Measurements from ENCODE around the gene GEN1.

Gene GEN1

DNA sequence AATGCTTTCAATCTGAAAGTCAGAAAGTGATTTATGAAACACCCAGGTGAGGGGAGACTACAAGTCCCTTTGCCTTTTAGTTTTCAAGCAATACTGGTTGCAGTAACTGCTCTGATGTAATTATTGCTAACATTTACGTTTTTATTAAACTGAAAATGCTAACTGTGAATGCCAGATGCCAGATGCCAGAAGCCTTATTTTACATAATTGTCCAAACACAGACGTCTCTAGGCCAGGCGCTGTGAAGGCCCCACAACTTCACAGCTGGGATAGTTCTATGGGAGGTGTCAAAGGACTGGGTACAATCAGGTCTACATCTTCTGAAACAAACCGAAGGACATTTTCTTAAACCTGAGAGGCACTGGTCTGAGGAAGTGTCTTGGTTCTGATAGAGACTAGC lies 34.8 kb downstream of the GEN1 start:
- no peak overlapping the region for H3K27ac ChIP-seq
- TF ChIP-seq, protein P1, sequence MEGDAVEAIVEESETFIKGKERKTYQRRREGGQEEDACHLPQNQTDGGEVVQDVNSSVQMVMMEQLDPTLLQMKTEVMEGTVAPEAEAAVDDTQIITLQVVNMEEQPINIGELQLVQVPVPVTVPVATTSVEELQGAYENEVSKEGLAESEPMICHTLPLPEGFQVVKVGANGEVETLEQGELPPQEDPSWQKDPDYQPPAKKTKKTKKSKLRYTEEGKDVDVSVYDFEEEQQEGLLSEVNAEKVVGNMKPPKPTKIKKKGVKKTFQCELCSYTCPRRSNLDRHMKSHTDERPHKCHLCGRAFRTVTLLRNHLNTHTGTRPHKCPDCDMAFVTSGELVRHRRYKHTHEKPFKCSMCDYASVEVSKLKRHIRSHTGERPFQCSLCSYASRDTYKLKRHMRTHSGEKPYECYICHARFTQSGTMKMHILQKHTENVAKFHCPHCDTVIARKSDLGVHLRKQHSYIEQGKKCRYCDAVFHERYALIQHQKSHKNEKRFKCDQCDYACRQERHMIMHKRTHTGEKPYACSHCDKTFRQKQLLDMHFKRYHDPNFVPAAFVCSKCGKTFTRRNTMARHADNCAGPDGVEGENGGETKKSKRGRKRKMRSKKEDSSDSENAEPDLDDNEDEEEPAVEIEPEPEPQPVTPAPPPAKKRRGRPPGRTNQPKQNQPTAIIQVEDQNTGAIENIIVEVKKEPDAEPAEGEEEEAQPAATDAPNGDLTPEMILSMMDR (conservative IDR thresholded peaks at IDR 0.05) = no peak

DNA sequence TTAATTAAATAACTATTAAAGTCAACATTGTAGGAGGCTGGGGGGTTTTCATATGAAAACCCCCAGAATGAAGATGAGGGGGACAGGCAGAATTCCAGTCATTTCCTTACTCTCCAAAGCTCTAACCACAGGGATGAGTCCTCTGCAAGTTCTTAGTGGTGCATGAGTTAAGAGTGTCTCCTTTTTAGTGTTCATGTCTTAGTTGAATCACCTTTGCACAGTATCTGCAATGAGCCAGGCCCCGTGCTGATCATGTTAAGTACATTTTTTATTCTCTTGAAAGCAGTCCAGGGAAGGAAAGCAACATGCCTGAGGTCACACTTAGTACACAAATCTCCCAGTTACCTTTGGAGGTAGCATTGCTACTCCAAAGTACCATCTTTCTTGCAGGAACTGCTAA lies 36.6 kb downstream of the GEN1 start:
- TF ChIP-seq, protein P1 (conservative IDR thresholded peaks at IDR 0.05) = no peak
- H3K27ac ChIP-seq = no peak overlapping the region

DNA sequence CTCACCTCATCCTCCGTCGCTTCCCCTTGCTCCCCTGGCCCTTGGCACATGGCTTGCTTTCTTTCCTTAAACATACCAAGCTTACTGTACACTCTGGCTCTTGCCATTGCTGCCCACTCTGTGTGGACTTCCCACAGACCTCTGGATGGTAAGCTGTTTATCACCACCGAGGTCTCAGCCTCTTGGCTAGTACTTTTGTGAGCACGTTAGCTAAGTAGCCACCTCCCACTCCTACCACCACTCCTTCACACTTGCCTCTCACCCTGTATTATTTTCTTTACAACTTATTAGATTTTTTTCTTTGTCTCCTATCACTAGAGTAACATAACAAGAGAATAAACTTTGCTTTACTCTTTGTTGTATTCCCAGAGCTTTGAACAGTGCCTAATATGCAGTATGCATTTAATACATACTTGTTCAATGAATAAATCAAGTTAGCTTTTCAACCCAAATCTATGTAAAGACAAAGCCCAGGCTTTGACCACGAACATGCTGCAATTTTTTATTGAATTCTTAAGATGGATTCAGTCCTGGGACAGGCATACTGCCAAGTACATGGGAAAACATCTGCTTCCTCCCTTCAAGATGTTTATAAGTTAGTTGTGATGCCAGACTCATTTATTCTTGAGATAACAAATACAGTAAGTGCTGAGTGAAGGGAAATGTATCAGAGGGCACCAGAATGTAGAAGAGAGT lies 37.3 kb downstream of the GEN1 start:
- H3K27ac ChIP-seq = no peak overlapping the region
- TF ChIP-seq, protein P1 (conservative IDR thresholded peaks at IDR 0.05) = no peak

DNA sequence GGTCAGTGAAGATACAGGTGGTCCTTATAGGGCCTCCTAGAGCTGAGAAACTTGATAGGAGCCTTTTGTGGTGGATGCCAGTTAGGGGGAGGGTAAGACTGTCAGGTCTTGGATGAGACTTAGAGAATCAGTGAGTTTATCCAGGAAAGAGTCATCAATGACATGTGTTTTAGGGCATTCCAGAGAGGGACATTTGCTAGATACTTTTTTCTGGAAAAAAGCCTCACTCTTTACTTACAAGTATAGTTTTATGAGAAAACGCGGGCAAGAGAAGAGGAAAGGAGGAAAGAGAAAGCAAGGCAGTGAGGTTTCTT lies 37.8 kb downstream of the GEN1 start:
- TF ChIP-seq, protein P1 (conservative IDR thresholded peaks at IDR 0.05) = no peak

DNA sequence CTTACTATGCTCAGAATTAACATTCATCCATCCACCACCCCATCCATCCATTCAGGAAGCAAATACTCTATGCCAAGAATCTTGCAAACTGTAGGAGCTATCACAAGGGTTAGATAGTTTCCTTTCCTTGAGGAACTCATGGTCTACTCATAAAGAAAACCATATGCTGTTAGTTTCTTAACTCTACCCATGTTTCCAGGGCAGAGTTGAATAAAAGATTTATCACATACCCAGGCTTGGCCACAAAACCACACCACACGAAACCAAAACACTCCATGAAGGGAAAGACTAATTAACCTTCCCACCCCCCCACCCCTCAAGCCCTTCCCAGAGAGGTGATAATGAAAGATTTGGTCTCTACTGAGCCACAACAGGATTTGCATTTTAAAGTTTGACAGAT lies 38.6 kb downstream of the GEN1 start:
- H3K27ac ChIP-seq = no peak overlapping the region
- TF ChIP-seq, protein P1 (conservative IDR thresholded peaks at IDR 0.05) = no peak

More for the DNA sequence above, 37.8 kb downstream of the GEN1 start:
- H3K27ac ChIP-seq = no peak overlapping the region

DNA sequence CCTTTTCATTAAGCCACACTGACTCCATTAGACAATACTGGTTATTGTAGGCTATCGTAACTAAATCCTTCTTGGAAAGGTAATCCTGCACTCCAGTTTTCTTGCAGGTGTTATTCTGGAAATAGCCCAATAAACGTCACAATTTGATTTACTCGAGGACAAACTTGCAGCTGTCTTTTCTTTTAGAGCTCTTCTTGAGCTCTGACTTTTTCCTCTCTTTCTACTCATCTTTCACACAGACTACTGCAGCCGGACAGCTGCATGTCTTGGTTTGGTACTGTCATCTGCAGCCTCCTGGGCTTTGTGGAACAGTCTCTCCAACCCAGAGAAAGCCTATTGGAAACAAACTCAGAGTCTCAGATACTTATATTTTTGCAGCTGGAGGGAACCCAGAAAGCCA lies 39.4 kb downstream of the GEN1 start:
- TF ChIP-seq, protein P1 (conservative IDR thresholded peaks at IDR 0.05) = no peak
- H3K27ac ChIP-seq = no peak overlapping the region

DNA sequence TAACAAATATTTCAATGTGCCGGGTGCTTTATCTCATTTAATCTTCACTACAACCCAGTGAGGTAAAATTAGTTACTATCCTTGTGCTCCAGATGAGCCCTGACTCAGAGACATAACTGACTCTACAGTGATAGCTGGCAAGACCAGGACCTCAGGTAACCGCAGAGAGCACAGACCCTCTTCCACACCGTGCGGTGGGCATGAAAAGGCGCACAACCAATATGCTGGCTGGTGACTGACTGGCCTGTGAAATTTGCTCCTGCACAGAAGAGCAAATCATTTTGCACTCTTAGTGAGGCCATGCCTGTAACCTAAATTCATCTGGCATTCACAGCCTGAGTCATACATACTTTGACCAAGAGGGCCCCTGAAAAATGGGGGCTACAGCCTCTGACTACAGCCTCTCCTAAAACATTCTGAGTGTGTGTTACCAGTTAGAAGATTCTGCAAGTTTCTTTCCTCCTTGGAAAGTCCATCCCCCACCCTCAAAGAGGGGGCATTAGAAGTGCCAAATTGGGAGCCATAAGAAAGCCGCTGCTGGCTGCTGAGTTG lies 39.9 kb downstream of the GEN1 start:
- no peak overlapping the region for H3K27ac ChIP-seq
- TF ChIP-seq, protein P1 (conservative IDR thresholded peaks at IDR 0.05) = no peak
